Measurements from ENCODE around the gene BGN. TPM values are rescaled to one million over a fixed set of nuclear protein-coding genes. Genes with fewer than 3 reads are reported as not detected.

BGN gene
- total RNA-seq, 2 experiments from 2014 or later, result not detected

- no peaks in the 10 kb centered on the region for H3K4me1 ChIP-seq (ENCODE audit: insufficient read depth, low read length, poor library complexity, severe bottlenecking)
- H4K20me1 ChIP-seq (ENCODE audit: insufficient read depth, low read length), result no peaks in the 10 kb centered on the region
- no peaks in the 10 kb centered on the region for H3K9me2 ChIP-seq (ENCODE audit: insufficient read depth, low read length)
- no TSS peak for BruUV-seq (replicated peaks)
- no peak overlapping the region for H3K27ac ChIP-seq (ENCODE audit: low read depth, low read length, poor library complexity, severe bottlenecking)
- no peak for TF ChIP-seq EZH2phosphoT487 (IDR thresholded peaks at IDR 0.05; ENCODE audit: borderline replicate concordance, low read depth, low read length)
- TF ChIP-seq CTCF (conservative IDR thresholded peaks at IDR 0.05; ENCODE audit: low read length), result no peak
- intact Hi-C loops (cut with micrococcal nuclease; ENCODE audit: unreplicated experiment), result no loop called here
- H3K79me2 ChIP-seq (ENCODE audit: insufficient read depth, low read depth, low read length), result no peaks in the 10 kb centered on the region
- H2AFZ ChIP-seq (ENCODE audit: low read length), result no peak overlapping the region
- ChIA-PET CTCF (ENCODE audit: unreplicated experiment) (no interaction called here), POLR2A (no interaction called here)
- H3K36me3 ChIP-seq (ENCODE audit: insufficient read depth, low read length), result no peaks in the 10 kb centered on the region
- no peak overlapping the region for H3K4me2 ChIP-seq (ENCODE audit: low read length)
- no peaks in the 10 kb centered on the region for H3K9me3 ChIP-seq (ENCODE audit: low read length)
- DNase-seq (ENCODE audit: low spot score), result no peak
- H3K4me3 ChIP-seq (ENCODE audit: low read depth, low read length, poor library complexity, severe bottlenecking), result no peak overlapping the region
Observed at GRCh38 chrX:153495903-153496589, 1.3 kb downstream of the BGN start.

- Histone ChIP-seq H3K4me1 (ENCODE audit: insufficient read depth, low read length, poor library complexity, severe bottlenecking) (no peaks in the 10 kb centered on the region), H3K27ac (ENCODE audit: low read depth, low read length, poor library complexity, severe bottlenecking) (no peak overlapping the region), H3K36me3 (ENCODE audit: insufficient read depth, low read length) (no peaks in the 10 kb centered on the region), H3K79me2 (ENCODE audit: insufficient read depth, low read depth, low read length) (no peaks in the 10 kb centered on the region), H4K20me1 (ENCODE audit: insufficient read depth, low read length) (no peaks in the 10 kb centered on the region), H3K9me3 (ENCODE audit: low read length) (no peaks in the 10 kb centered on the region), H3K4me3 (ENCODE audit: low read depth, low read length, poor library complexity, severe bottlenecking) (no peak overlapping the region), H3K9me2 (ENCODE audit: insufficient read depth, low read length) (no peaks in the 10 kb centered on the region), H3K4me2 (ENCODE audit: low read length) (no peak overlapping the region), H2AFZ (ENCODE audit: low read length) (no peak overlapping the region)
- TF ChIP-seq CTCF (conservative IDR thresholded peaks at IDR 0.05; ENCODE audit: low read length), result no peak
- no peak for TF ChIP-seq EZH2phosphoT487 (IDR thresholded peaks at IDR 0.05; ENCODE audit: borderline replicate concordance, low read depth, low read length)
- no TSS peak for BruUV-seq (replicated peaks)
- POLR2A ChIA-PET, result no interaction called here
- intact Hi-C loops (cut with micrococcal nuclease; ENCODE audit: unreplicated experiment), result no loop called here
- CTCF ChIA-PET (ENCODE audit: unreplicated experiment), result no interaction called here
- DNase-seq (ENCODE audit: low spot score), result no peak
Observed at GRCh38 chrX:153496590-153496959, 1.8 kb downstream of the BGN start.

- Histone ChIP-seq H3K9me2 (ENCODE audit: insufficient read depth, low read length) (no peaks in the 10 kb centered on the region), H3K4me1 (ENCODE audit: insufficient read depth, low read length, poor library complexity, severe bottlenecking) (no peaks in the 10 kb centered on the region), H3K27ac (ENCODE audit: low read depth, low read length, poor library complexity, severe bottlenecking) (no peak overlapping the region), H3K4me2 (ENCODE audit: low read length) (no peak overlapping the region), H3K9me3 (ENCODE audit: low read length) (no peaks in the 10 kb centered on the region), H4K20me1 (ENCODE audit: insufficient read depth, low read length) (no peaks in the 10 kb centered on the region), H3K4me3 (ENCODE audit: low read depth, low read length, poor library complexity, severe bottlenecking) (no peak overlapping the region), H3K79me2 (ENCODE audit: insufficient read depth, low read depth, low read length) (no peaks in the 10 kb centered on the region), H2AFZ (ENCODE audit: low read length) (no peak overlapping the region), H3K36me3 (ENCODE audit: insufficient read depth, low read length) (no peaks in the 10 kb centered on the region)
- CTCF ChIA-PET (ENCODE audit: unreplicated experiment), result no interaction called here
- no peak for TF ChIP-seq EZH2phosphoT487 (IDR thresholded peaks at IDR 0.05; ENCODE audit: borderline replicate concordance, low read depth, low read length)
- TF ChIP-seq CTCF (conservative IDR thresholded peaks at IDR 0.05; ENCODE audit: low read length), result no peak
- POLR2A ChIA-PET, result no interaction called here
- BruUV-seq (replicated peaks), result no TSS peak
- DNase-seq (ENCODE audit: low spot score), result no peak
- intact Hi-C loops (cut with micrococcal nuclease; ENCODE audit: unreplicated experiment), result no loop called here
Observed at GRCh38 chrX:153498453-153498852, 3.7 kb downstream of the BGN start.
